ENCODE data around the gene CD47. TPM values are rescaled to one million over a fixed set of nuclear protein-coding genes. Genes with fewer than 3 reads are reported as not detected.

Gene CD47
- total and polyA plus RNA-seq, 2 of the 13 experiments (the other 11 are each of a cell fraction or from before 2014, with no cell fraction given), result 3.3 to 6.5 TPM

DNA sequence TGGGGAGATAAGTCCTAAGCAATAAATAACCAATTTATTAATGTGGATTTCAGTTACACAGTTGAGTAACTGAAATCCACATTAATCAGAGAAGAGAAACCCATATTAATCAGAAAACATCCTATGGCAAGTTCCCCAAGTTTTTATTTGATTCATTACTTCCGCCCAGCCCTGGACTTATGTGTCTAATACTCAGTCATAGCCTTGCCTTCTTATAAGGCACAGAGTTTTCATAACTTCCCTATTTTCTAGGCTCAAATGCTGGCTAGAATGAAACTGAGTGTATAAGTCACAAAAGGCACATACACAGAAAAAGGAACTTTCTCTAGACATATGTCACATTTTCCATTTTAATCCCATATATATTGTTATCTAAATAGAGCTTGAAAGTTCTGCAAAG lies 28.8 kb downstream of the CD47 start:
- Histone ChIP-seq H3K9me3 (ENCODE audit: low read length) (no peaks in the 10 kb centered on the region), H3K4me3 (replicated peaks in 1 of 3; ENCODE audit: insufficient read depth in 1 of 3, low read depth in 2 of 3, low read length in 3 of 3) (no peak overlapping the region), H2AFZ (ENCODE audit: low read length) (no peak overlapping the region), H3K27ac (ENCODE audit: extremely low read length, insufficient read depth, low read length) (no peak overlapping the region), H3K4me2 (ENCODE audit: low read depth, low read length) (no peak overlapping the region), H3K79me2 (ENCODE audit: insufficient read depth, low read length) (no peaks in the 10 kb centered on the region), H4K20me1 (ENCODE audit: insufficient read depth, low read length) (no peaks in the 10 kb centered on the region), H3K4me1 (ENCODE audit: insufficient read depth, low read length) (no peaks in the 10 kb centered on the region), H3K36me3 (replicated peaks in 1 of 2; ENCODE audit: control insufficient read depth in 1 of 2, insufficient read depth in 2 of 2, low read length in 2 of 2) (no peaks in the 10 kb centered on the region), H3K9ac (ENCODE audit: insufficient read depth, low read depth, low read length) (no peak overlapping the region), H3K27me3 (ENCODE audit: control insufficient read depth in 1 of 2, insufficient read depth in 2 of 2, low read length in 2 of 2) (no peaks in the 10 kb centered on the region)
- in situ Hi-C loops (cut with HindIII; ENCODE audit: extremely low pct_ligation_motif_present, low pct_unique_long_range_greater_than_20kb), result no loop called here
- intact Hi-C loops (cut with micrococcal nuclease; ENCODE audit: unreplicated experiment), result no loop called here
- TF ChIP-seq PCBP2 (optimal IDR thresholded peaks at IDR 0.05; ENCODE audit: low read depth, low read length, poor library complexity, severe bottlenecking) (no peak), ZFP36 (IDR thresholded peaks at IDR 0.05; ENCODE audit: borderline replicate concordance, low read depth, low read length, partially characterized antibody) (no peak), SNRNP70 (IDR thresholded peaks at IDR 0.05; ENCODE audit: low read depth, low read length) (no peak), ARHGAP35 (CRISPR knock-in tag; IDR thresholded peaks at IDR 0.05; ENCODE audit: borderline replicate concordance) (no peak), TCF7 (IDR thresholded peaks at IDR 0.05; ENCODE audit: low read depth) (no peak), BORCS8-MEF2B (CRISPR knock-in tag; IDR thresholded peaks at IDR 0.05) (no peak), MAFG (CRISPR knock-in tag; IDR thresholded peaks at IDR 0.05) (no peak), ZKSCAN8 (CRISPR knock-in tag; IDR thresholded peaks at IDR 0.05; ENCODE audit: borderline replicate concordance) (no peak), ZNF496 (CRISPR knock-in tag; IDR thresholded peaks at IDR 0.05; ENCODE audit: insufficient replicate concordance) (no peak), JUNB (CRISPR knock-in tag; IDR thresholded peaks at IDR 0.05; ENCODE audit: borderline replicate concordance) (no peak)
- TF ChIP-seq, protein P1, sequence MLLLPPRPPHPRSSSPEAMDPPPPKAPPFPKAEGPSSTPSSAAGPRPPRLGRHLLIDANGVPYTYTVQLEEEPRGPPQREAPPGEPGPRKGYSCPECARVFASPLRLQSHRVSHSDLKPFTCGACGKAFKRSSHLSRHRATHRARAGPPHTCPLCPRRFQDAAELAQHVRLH (CRISPR knock-in tag; IDR thresholded peaks at IDR 0.05; ENCODE audit: borderline replicate concordance, low read depth), result no peak
- TF ChIP-seq, protein P2, sequence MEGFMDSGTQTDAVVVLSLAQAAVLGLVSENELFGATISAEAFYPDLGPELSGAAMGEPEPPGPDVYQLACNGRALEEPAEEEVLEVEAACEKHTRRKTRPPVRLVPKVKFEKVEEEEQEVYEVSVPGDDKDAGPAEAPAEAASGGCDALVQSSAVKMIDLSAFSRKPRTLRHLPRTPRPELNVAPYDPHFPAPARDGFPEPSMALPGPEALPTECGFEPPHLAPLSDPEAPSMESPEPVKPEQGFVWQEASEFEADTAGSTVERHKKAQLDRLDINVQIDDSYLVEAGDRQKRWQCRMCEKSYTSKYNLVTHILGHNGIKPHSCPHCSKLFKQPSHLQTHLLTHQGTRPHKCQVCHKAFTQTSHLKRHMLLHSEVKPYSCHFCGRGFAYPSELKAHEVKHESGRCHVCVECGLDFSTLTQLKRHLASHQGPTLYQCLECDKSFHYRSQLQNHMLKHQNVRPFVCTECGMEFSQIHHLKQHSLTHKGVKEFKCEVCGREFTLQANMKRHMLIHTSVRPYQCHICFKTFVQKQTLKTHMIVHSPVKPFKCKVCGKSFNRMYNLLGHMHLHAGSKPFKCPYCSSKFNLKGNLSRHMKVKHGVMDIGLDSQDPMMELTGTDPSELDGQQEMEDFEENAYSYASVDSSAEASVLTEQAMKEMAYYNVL (CRISPR knock-in tag; IDR thresholded peaks at IDR 0.05; ENCODE audit: borderline replicate concordance), result no peak
- TF ChIP-seq, protein P3, sequence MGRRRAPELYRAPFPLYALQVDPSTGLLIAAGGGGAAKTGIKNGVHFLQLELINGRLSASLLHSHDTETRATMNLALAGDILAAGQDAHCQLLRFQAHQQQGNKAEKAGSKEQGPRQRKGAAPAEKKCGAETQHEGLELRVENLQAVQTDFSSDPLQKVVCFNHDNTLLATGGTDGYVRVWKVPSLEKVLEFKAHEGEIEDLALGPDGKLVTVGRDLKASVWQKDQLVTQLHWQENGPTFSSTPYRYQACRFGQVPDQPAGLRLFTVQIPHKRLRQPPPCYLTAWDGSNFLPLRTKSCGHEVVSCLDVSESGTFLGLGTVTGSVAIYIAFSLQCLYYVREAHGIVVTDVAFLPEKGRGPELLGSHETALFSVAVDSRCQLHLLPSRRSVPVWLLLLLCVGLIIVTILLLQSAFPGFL (CRISPR knock-in tag; IDR thresholded peaks at IDR 0.05), result no peak
- ChIA-PET CTCF (ENCODE audit: low intra/inter-chr PET ratio, low total read pairs) (no interaction called here), POLR2A (no interaction called here)
- no TSS peak for BruUV-seq (replicated peaks)
- ATAC-seq (no peak), DNase-seq (ENCODE audit: low spot score) (no peak), FAIRE-seq (no peak)
- WGBS (ENCODE audit: low lambda C conversion rate), result 67% methylated on average over 1 of the region's 1 CpG
